Endothelial cell of umbilical vein (primary cell): Measurements from ENCODE around the gene GRIA3.

Experiments used
- EZH2 ChIP-seq: IDR thresholded peaks from 2 replicates; pipeline ENCODE4 v1.6.1; 2012; ENCODE audit warnings: borderline replicate concordance, low read depth, mild to moderate bottlenecking, moderate library complexity, low read length, inconsistent platforms; ENCODE audit not compliant: severe bottlenecking
- GATA2 ChIP-seq: IDR thresholded peaks from 2 replicates; pipeline ENCODE4 v1.7.0; 2011; ENCODE audit warnings: low read depth, mild to moderate bottlenecking, moderate library complexity, mixed read lengths, low read length; ENCODE audit not compliant: insufficient read length, insufficient read depth
- JUN ChIP-seq: IDR thresholded peaks from 2 replicates; pipeline ENCODE4 v1.6.1; 2011; ENCODE audit warnings: borderline replicate concordance, low read depth; ENCODE audit not compliant: insufficient read length, insufficient read depth
- MAX ChIP-seq: IDR thresholded peaks from 2 replicates; pipeline ENCODE4 v1.6.1; 2011; ENCODE audit not compliant: insufficient read depth, insufficient read length
- MYC ChIP-seq: IDR thresholded peaks from one replicate; pipeline ENCODE4 v1.6.1; 2011; ENCODE audit warnings: mild to moderate bottlenecking, low read depth, low read length
- POLR2A ChIP-seq: IDR thresholded peaks from 2 replicates; pipeline ENCODE4 v1.6.1; 2012; ENCODE audit warnings: low read depth, mild to moderate bottlenecking, control low read depth, low read length
- POLR2AphosphoS5 ChIP-seq: IDR thresholded peaks from 2 replicates; pipeline ENCODE4 v1.6.1; 2012; ENCODE audit warnings: low read depth, mild to moderate bottlenecking, control low read depth, low read length, moderate library complexity; ENCODE audit not compliant: insufficient read depth
- TF ChIP-seq, protein P1 (sequence below), 2 donors: IDR thresholded peaks; 1 replicate in 1 of 2; 2 replicates in 1 of 2; pipeline ENCODE4 v1.5.1; 2011; ENCODE audit warnings: low read length in 2 of 2, mild to moderate bottlenecking in 2 of 2, moderate library complexity in 2 of 2, control low read depth in 1 of 2, inconsistent platforms in 1 of 2, low read depth in 1 of 2; ENCODE audit not compliant: insufficient read depth in 1 of 2; ENCODE audit errors: extremely low read depth in 1 of 2

DNA sequence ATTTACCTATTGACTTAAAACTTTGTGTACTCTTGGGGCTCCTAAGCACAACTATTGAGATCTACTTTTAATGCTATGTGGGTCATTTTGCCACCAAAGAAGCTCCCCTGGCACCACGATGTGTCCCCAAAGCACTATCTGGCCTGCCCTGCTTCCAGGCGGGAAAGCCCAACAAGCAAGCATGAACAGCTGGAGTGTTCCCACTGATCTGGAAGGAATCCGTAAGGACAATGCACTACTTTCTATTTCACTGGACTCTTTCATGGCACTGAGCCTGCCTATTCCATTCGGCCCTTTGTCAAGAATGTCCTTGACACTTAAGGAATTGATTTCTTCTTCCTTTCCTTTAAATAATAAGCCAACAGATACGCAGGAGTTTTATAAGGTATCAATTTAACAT lies 38.8 kb downstream of the GRIA3 start:
- no peak for TF ChIP-seq EZH2
- TF ChIP-seq, protein P1, sequence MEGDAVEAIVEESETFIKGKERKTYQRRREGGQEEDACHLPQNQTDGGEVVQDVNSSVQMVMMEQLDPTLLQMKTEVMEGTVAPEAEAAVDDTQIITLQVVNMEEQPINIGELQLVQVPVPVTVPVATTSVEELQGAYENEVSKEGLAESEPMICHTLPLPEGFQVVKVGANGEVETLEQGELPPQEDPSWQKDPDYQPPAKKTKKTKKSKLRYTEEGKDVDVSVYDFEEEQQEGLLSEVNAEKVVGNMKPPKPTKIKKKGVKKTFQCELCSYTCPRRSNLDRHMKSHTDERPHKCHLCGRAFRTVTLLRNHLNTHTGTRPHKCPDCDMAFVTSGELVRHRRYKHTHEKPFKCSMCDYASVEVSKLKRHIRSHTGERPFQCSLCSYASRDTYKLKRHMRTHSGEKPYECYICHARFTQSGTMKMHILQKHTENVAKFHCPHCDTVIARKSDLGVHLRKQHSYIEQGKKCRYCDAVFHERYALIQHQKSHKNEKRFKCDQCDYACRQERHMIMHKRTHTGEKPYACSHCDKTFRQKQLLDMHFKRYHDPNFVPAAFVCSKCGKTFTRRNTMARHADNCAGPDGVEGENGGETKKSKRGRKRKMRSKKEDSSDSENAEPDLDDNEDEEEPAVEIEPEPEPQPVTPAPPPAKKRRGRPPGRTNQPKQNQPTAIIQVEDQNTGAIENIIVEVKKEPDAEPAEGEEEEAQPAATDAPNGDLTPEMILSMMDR (IDR thresholded peaks at IDR 0.05; ENCODE audit: extremely low read depth in 1 of 2, insufficient read depth in 1 of 2, low read depth in 1 of 2, low read length in 2 of 2) = no peak
- TF ChIP-seq GATA2 = no peak
- no peak for TF ChIP-seq POLR2AphosphoS5
- no peak for TF ChIP-seq JUN
- TF ChIP-seq POLR2A = no peak
- no peak for TF ChIP-seq MYC
- TF ChIP-seq MAX = no peak
